H7 (cell line): ENCODE results near the gene B3GALT4. TPM values are rescaled to one million over a fixed set of nuclear protein-coding genes. Genes with fewer than 3 reads are reported as not detected.

Experiments
- DNase-seq: peaks from one replicate; pipeline ENCODE4 v3.0.0; 2012
- H3K27me3 ChIP-seq: 2 replicates; pipeline ENCODE4 v1.6.0; 2011; ENCODE audit warnings: mild to moderate bottlenecking, low read length; ENCODE audit not compliant: control insufficient read depth, insufficient read depth
- H3K36me3 ChIP-seq: replicated peaks from 2 replicates; pipeline ENCODE4 v1.5.1; 2011; ENCODE audit warnings: low read length; ENCODE audit not compliant: control insufficient read depth, insufficient read depth
- H3K4me3 ChIP-seq: 2 replicates; pipeline ENCODE4 v1.5.1; 2011; ENCODE audit warnings: low read depth, mild to moderate bottlenecking, control low read depth, low read length, moderate library complexity; ENCODE audit not compliant: insufficient read depth
- total RNA-seq: library from RNA; depleted of rRNA; stranded (reverse); fragments of >200 nt; shearing (Covaris generic); gene quantifications from 2 replicates; pipeline ENCODE4 v1.2.3, GENCODE V29; 2014

B3GALT4 gene
- total RNA-seq, 1 experiment from 2014 or later, result 5.6 TPM

- DNase-seq, result no peak
- Histone ChIP-seq H3K36me3 (peaks cover 22% of the 10 kb centered on the region), H3K4me3 (no peak overlapping the region), H3K27me3 (no peaks in the 10 kb centered on the region)
Measured at GRCh38 chr6:33292996-33293682, 16.2 kb downstream of the B3GALT4 start.

- no peak for DNase-seq
- no peak overlapping the region for H3K4me3 ChIP-seq
- peaks cover 22% of the 10 kb centered on the region for H3K36me3 ChIP-seq
- H3K27me3 ChIP-seq, result no peaks in the 10 kb centered on the region
Measured at GRCh38 chr6:33294086-33294823, 17.3 kb downstream of the B3GALT4 start.

GRCh38 chr6:33295621-33296369, 18.9 kb downstream of the B3GALT4 start:
- DNase-seq, result no peak
- Histone ChIP-seq H3K27me3 (no peaks in the 10 kb centered on the region), H3K36me3 (peaks cover 21% of the 10 kb centered on the region), H3K4me3 (no peak overlapping the region)

GRCh38 chr6:33296797-33297405, 20.0 kb downstream of the B3GALT4 start:
- Histone ChIP-seq H3K27me3 (no peaks in the 10 kb centered on the region), H3K4me3 (peak overlapping the region; percentile 88)
- DNase-seq, result no peak

GRCh38 chr6:33297406-33297955, 20.6 kb downstream of the B3GALT4 start:
- no peaks in the 10 kb centered on the region for H3K27me3 ChIP-seq
- DNase-seq, result peak; percentile 96
- peaks cover 10% of the 10 kb centered on the region for H3K36me3 ChIP-seq
- H3K4me3 ChIP-seq, result peak overlapping the region; percentile 88

More at GRCh38 chr6:33296797-33297405, 20.0 kb downstream of the B3GALT4 start:
- peaks cover 14% of the 10 kb centered on the region for H3K36me3 ChIP-seq

- H3K36me3 ChIP-seq, result peaks cover 8% of the 10 kb centered on the region
- DNase-seq, result peak; percentile 95
- H3K27me3 ChIP-seq, result no peaks in the 10 kb centered on the region
- H3K4me3 ChIP-seq, result peak overlapping the region; percentile 88
Measured at GRCh38 chr6:33297956-33298772, 21.2 kb downstream of the B3GALT4 start.

GRCh38 chr6:33298773-33299236, 21.9 kb downstream of the B3GALT4 start, which contains the start of gene RGL2:
RGL2 (minus strand) TSS chr6:33298942; CDS start chr6:33298610, 332 bp downstream.
- Histone ChIP-seq H3K36me3 (peaks cover 5% of the 10 kb centered on the region), H3K27me3 (no peaks in the 10 kb centered on the region), H3K4me3 (peak within 1 kb of the TSS; percentile 88)
- peak; percentile 86 for DNase-seq

GRCh38 chr6:33299237-33299944, 22.5 kb downstream of the B3GALT4 start:
- peak overlapping the region; percentile 88 for H3K4me3 ChIP-seq
- no peaks in the 10 kb centered on the region for H3K27me3 ChIP-seq
- DNase-seq, result peak; percentile 94
- H3K36me3 ChIP-seq, result peaks cover 7% of the 10 kb centered on the region

- Histone ChIP-seq H3K27me3 (no peaks in the 10 kb centered on the region), H3K4me3 (no peak overlapping the region), H3K36me3 (peaks cover 3% of the 10 kb centered on the region; the same call in 1 of the 2 replicates)
- DNase-seq, result no peak
Measured at GRCh38 chr6:33301877-33302276, 25.0 kb downstream of the B3GALT4 start.

GRCh38 chr6:33304216-33304615, 27.3 kb downstream of the B3GALT4 start:
- DNase-seq, result no peak
- no peaks in the 10 kb centered on the region for H3K27me3 ChIP-seq
- no peak overlapping the region for H3K4me3 ChIP-seq
- peaks cover 3% of the 10 kb centered on the region; the same call in 1 of the 2 replicates for H3K36me3 ChIP-seq

GRCh38 chr6:33305052-33305451, 28.1 kb downstream of the B3GALT4 start:
- Histone ChIP-seq H3K4me3 (no peak overlapping the region), H3K27me3 (no peaks in the 10 kb centered on the region), H3K36me3 (peaks cover 3% of the 10 kb centered on the region; the same call in 1 of the 2 replicates)
- DNase-seq, result no peak

GRCh38 chr6:33306356-33306755, 29.4 kb downstream of the B3GALT4 start:
- peaks cover 3% of the 10 kb centered on the region; the same call in 1 of the 2 replicates for H3K36me3 ChIP-seq
- no peak overlapping the region for H3K4me3 ChIP-seq
- no peak for DNase-seq
- no peaks in the 10 kb centered on the region for H3K27me3 ChIP-seq
